HG03442 (cell line): ENCODE measurements around the gene MIF.

Experiments used
- ATAC-seq: cut with Tn5 transposase; IDR thresholded peaks from one replicate; pipeline ENCODE4 v1.9.1; 2021; ENCODE audit warnings: mild to moderate bottlenecking, moderate library complexity; ENCODE audit not compliant: unreplicated experiment

The MIF gene

DNA sequence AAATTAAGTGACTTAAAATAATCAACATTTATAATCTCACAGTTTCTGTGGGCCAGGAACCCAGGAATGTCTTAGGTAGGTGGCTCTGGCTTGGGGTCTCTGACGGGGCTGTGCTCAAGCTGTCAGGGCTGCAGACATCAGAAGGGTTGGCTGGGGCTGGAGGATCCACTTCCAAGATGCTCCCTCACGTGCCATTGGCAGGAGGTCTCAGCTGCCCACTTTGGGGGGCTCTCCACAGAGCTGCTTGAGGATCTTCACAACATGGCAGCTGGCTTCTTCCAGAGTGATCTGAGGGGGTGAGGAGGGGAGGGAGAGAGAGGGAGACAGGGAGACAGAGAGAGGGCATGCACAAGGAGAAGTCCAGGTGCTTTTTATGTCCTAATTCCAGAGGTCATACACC is 18.4 kb upstream of the MIF start:
- no peak for ATAC-seq

DNA sequence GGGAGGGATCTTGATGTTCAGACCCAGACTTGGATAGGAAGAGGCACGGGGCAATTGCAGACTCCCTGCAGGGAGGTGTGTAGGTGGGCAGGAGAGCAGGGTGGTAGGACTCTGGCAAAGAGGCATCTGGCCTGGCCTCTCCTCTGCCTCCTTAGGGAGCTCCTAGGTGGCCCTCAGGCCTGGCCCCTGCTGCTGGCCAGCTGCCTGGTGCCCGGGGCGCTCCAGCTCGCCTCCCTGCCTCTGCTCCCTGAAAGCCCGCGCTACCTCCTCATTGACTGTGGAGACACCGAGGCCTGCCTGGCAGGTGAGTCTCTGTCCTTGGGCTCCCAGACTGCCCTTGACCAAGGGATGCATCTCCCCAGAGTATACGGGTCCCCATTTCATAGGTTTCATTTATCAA is 16.6 kb upstream of the MIF start:
- no peak for ATAC-seq

DNA sequence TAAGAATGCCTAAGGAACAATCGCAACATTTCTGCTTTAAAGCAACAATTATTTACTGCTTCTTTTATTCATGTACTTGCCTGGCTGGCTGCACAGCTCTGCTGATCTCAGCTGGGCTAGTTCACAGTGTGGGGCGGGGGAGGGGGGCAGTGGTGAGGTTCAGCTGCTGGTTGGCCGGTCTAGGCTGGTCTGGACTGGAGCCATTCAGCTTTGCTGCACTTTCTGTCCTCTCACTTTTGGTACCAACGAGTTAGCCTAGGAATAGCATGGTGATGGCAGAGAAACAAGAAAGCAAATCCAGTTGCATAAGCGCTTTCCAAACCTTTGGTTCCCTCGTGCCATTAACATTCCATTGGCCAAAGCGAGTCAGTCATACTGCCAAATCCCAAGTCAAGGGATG is 16.0 kb upstream of the MIF start:
- no peak for ATAC-seq

DNA sequence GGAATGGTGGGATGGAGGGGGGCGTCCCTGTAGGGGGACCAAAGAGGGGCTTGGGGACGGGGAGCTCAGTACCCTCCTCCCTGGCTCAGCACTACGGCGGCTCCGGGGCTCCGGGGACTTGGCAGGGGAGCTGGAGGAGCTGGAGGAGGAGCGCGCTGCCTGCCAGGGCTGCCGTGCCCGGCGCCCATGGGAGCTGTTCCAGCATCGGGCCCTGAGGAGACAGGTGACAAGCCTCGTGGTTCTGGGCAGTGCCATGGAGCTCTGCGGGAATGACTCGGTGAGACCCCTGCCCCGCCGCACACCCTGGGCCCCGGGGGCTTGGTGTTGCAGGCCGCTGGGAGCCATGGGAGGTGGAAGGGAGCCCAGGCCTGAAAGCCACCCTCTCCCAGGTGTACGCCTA is 11.8 kb upstream of the MIF start:
- no peak for ATAC-seq

DNA sequence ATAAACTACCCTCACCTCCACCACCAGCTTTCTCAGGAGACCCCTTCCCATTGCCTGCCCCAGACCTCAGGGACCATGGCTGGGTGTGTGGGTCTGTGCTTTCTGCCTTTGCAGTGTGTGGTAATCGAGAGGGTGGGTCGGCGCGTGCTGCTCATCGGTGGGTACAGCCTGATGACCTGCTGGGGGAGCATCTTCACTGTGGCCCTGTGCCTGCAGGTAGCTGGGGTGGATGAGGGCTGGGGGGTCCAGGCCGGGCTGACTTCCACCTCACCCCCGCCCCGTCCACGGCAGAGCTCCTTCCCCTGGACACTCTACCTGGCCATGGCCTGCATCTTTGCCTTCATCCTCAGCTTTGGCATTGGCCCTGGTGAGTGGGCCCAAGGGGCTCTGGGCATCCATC is 10.5 kb upstream of the MIF start:
- no peak for ATAC-seq

DNA sequence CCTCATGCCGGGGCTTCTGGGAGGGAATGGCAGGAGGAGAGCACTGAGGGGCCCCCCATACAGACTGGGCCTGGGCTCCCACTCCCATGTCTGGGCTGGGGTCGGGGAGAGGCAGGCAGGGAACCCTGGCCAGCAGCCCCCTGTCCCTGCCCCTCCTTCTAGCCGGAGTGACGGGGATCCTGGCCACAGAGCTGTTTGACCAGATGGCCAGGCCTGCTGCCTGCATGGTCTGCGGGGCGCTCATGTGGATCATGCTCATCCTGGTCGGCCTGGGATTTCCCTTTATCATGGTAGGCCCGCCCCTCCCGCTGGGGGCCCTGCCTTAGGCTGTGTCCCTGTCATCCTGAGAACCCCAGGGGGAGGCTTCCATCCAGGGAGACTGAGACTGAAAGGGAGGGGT is 10.0 kb upstream of the MIF start:
- no peak for ATAC-seq

DNA sequence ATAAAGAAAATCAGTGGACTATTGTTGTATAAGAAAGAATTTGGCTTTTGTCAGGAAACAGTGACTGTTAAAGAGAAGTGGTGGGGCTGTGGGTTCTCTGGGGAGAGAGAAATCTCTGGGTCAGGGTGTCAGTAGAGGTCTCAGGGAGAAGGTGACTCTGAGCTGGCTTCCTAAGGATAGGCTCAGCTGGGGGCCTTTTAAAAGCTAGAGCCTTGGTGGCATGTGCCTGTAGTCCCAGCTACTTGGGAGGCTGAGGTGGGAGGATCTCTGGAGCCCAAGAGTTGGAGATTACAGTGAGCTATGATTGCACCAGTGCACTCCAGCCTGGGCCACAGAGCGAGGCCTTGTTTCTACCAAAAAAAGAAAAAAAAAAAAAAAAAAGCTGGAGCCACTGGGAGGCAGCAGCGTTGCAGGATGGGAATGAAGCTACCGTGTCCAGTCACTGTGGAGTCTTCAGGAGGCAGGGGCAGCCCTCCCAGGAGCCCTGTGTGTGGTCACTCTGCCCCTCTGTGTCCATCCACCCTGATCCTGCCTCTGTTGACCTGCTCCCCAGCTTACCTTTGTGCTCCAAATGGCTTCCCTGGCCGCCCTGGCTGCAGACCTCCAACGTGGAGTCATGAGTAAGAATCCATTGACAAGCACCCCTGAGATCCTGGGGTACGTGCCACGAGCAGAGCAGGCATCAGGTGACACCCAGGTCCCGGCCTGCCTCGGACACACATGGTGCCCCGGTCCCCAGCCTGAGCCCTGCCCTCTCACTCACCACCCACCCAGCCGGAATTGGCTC is 5.4 kb upstream of the MIF start:
- ATAC-seq, result no peak

DNA sequence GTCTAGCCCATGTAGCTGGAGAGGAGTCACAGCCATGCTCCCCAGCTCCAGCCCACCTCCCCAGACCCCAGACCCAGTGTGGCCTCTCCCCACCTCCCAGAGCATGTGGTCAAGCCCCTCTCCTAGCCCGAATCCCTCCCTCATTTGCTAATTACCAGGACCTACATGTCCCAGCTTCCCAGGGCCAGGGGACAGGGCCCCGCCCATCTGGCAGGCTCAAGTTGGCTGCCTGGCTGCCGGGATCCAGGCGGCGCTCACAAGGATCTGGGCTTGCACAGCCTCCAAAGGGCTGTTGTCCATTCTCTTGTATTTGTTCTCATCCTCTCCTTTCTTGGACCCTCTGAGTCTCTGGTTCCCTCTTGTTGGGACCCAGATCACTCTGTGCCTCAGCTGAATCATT is 4.6 kb upstream of the MIF start:
- no peak for ATAC-seq

DNA sequence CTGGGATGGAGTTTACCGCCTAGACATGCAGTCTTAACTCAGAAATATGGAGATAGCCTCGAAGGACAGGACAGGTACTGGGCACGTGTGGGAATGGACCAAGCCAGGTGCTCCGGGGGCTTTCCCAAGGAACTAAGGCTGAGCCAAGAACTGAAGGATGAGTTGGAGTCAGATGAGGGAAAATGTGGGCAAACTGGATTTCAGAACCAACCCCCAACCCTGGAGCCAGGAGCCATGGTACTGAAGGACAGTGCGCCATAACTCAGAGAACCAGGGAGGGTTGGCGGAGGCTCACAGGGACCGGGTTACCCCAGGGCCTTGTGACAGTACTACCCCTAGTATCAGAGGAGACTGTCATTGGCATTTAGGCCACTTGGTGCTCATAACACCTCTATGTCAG is 2.5 kb upstream of the MIF start:
- ATAC-seq, result no peak

DNA sequence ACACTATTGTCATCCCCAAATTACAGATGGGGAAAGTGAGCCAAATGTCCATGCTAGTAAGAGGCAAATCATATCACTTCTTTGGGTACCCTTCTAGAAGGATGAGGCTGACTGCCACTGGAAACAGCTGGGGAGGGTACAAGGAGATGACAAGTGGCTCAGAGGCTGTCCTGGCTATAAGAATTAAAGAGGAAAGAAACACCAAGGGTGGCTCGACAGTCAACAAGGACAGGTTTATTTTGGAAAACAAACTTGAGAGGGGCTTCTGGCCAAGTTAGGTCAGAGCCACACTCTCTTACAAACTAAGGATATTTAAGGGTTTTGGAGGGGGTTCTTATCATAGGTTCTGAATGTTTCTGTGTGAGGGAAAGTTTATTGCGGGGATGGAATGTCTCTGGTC is 2.1 kb upstream of the MIF start:
- ATAC-seq, result no peak

DNA sequence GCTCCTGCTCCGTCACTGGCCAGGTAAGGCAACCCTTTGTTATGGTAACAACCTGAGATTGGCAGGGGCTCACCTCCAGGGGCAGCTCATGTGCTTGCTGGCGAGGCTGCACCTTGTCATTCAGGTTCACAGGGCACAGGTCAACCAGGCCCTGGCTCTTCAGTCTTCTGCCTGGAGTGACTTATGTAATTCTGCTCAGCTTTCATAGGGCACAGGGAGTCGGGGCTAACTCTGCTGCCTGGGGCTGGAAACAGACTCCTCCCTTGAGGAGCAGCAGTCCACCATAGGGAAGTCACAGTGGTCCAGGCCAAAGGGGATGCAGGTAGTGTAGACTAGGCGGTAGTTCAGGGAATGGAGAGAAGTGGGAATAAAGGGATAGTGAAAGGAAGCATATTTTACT is 1.5 kb upstream of the MIF start:
- ATAC-seq, result no peak

DNA sequence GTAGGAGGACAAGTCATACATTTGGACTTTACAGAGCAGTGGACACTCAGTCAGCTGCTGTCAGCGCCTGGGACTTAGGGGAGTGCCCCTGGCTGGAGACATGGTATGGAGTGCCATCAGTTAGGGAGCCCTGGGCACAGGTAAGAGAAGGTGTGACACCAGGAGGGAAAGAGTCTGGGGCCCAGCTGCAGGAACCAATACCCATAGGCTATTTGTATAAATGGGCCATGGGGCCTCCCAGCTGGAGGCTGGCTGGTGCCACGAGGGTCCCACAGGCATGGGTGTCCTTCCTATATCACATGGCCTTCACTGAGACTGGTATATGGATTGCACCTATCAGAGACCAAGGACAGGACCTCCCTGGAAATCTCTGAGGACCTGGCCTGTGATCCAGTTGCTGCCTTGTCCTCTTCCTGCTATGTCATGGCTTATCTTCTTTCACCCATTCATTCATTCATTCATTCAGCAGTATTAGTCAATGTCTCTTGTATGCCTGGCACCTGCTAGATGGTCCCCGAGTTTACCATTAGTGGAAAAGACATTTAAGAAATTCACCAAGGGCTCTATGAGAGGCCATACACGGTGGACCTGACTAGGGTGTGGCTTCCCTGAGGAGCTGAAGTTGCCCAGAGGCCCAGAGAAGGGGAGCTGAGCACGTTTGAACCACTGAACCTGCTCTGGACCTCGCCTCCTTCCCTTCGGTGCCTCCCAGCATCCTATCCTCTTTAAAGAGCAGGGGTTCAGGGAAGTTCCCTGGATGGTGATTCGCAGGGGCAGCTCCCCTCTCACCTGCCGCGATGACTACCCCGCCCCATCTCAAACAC is 850 bp upstream of the MIF start:
- ATAC-seq, result no peak

DNA sequence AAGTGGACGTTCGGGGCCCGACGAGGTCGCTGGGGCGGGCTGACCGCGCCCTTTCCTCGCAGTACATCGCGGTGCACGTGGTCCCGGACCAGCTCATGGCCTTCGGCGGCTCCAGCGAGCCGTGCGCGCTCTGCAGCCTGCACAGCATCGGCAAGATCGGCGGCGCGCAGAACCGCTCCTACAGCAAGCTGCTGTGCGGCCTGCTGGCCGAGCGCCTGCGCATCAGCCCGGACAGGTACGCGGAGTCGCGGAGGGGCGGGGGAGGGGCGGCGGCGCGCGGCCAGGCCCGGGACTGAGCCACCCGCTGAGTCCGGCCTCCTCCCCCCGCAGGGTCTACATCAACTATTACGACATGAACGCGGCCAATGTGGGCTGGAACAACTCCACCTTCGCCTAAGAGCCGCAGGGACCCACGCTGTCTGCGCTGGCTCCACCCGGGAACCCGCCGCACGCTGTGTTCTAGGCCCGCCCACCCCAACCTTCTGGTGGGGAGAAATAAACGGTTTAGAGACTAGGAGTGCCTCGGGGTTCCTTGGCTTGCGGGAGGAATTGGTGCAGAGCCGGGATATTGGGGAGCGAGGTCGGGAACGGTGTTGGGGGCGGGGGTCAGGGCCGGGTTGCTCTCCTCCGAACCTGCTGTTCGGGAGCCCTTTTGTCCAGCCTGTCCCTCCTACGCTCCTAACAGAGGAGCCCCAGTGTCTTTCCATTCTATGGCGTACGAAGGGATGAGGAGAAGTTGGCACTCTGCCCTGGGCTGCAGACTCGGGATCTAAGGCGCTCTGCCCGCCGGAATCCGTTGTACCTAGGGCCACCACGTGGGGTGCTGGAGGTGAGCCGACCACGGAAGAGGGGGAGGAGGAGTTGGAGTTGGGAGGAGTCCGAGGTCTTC is 771 bp downstream of the MIF start:
- peak; percentile 20 for ATAC-seq

DNA sequence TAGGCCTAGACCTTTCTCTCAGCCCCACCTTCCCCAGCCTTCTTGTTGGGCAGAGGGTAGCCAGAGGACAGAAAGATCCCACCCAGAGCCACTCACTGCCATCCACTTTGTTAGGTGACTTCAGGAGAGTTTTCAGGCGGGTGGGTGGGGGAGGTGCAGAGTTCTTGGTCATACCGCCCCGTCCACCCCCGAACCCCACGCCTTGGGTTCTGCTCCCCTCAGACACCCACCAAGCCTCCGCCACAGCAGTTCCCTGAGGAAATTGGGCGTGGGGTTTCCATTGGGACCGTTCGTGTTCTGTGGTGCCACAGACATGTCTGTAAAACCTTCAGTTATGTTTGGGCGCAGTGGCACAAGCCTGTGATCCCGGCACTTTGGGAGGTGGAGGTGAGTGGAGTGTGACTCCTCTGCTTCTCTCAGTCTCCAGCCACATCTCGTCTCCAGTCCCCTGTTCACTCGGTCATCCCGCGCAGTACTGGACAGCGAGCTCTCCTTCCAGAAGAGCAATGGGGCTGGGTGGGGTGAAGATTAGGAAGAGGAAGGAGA is 1.5 kb downstream of the MIF start:
- ATAC-seq, result no peak

DNA sequence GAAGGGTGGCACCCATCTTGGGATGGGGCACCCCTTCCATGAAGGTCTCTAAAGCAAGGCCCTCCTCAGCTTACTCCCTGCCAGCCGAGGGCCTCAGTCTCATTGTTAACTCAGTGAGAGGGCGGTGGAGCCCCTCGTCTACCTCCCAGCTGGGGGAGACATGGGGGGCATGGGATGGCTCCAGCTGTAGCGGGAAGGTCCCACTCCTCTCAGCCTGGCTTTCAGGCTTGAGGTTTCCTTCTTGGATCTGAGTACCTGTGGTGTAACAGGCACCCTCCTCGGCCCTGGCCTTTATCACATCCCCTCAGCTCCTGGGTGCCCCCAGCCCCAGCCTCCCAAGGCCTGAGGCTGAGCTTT is 2.0 kb downstream of the MIF start:
- ATAC-seq, result no peak

DNA sequence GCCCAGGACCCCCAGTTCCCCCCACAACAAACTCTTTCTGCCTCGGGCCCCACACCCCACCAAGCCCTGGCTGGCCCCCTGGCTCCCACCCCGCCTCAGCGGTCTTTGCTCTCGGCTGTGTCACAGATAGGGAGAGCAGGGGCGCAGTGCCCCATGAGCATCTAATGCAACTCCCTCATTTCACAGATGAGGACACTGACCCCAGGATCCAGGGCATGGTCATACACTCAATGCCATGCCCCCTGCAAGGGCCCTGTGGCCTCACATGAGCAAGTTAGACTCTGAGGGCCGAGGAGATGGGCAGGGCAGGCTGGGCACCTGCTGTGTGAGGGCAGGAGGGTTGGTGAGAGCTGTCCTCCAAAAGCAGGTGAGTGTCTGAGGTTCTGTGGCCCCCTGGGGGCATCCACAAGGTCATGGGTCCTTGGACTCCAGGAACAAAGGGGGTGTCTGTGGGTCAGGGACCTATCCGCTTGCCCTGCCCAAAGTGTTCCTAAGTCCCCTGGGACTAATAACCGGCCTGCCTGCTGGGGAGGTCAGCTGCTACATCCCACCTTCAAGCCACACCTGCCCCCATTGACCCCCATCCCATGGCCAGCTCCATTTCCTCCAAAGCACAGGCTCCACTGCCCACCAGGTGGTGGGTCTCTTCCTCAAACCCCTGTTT is 2.5 kb downstream of the MIF start:
- no peak for ATAC-seq

DNA sequence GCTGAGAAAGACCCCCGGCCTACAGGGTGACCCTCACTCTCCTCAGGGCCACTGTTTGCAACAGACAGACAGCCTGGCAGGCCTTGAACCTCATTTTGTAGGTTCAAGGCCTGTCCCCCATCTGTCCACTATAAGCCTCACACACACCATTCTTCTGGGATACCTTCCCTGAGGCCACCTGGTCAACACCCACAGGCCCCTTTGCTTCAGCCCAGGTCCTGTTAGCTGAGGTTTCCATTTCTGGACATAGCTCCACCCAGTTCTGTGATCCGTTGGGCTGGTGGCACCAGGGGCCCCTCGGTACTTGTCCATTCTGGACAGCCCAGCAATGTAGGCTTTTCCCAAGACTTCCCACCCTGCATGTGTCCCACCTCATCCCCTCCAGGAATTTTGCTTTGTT is 3.1 kb downstream of the MIF start:
- ATAC-seq, result no peak

DNA sequence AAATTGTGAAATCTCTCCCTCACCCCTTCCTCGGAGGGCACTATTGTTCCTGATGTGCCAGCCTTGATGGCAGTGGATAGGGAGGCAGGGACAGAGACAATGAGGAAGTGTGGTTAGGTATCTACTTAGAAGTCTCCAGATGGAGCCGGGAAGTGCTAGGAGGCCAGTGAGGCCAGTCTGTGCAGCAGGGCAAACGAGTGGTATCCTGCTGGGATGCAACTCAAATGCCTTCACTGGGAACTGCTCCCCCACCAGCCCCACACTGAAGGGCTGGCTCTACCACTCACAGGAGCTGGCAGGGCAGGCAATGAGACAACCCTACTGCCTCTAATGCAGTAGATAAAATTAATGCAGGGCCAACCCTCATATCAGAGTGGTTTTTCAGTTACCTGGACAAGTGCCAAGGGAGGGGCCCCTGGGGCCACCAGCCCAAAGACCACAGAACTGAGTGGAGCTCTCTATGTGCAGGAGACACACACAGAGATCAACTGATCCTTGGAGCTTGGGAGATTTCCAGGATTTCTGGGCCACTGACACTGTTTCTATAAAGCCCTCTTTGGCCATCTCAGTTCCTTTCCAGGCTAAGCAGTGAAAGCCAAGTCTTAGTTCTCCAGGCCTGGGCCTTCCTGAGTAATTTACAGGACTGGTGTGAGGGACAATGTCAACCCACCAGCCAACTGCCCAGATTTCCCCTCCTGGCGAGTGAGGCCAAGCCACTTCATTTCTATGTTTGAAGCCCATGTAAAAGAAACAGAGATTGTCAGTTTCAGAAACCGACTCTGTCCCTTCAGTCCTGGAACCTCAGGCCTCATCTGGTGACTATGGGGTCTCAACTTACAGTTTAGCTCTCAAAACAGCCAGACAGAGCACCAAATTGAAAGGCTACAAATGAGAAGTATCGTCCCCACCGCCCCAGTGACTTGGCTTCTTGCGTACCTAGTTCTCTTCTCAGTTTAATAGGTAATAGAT is 4.1 kb downstream of the MIF start:
- ATAC-seq, result no peak

DNA sequence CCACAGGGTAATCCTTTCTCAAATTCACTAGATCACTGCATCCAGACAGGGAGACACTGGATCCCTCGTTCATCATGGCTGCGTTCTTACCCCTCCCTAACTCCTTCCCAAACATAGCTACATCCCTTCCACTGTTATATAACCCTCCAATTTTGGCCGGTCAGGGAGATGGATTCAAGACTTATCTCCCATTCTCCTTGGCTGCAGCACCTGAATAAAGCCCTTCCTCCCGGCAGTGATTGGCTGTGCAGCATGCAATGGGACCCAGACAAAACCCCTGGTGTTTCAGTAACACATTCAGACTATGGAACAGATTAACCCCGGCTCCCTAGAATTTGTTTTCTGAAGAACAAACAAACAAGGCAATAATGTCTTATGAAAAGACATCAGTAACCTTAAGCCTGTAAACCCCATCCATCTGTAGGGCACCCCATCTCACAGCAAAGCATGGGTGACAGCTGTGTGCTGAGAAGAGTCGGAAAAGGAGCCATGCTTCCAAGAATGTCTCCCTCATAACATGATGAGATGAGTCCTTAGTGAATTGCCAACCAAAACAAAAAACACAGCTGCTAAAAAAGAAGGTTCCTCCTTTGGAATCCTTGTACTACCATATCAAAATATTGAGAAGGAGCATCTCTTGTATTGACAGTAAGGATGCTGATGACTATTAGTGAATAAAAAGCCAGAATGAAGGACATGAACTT is 5.0 kb downstream of the MIF start:
- ATAC-seq, result no peak
